ENCODE data around the gene ARMC12. TPM values are rescaled to one million over a fixed set of nuclear protein-coding genes. Genes with fewer than 3 reads are reported as not detected.

Gene ARMC12
- total RNA-seq, 4 donors from 2014 or later: 0.69 to 3.2 (median 1.2) TPM; not detected in 1

- TF ChIP-seq CTCF (IDR thresholded peaks at IDR 0.05): no peak
- no peak for ATAC-seq (ENCODE audit: low FRiP score)
- no peak for DNase-seq (ENCODE audit: low spot score)
These were observed 58.0 kb downstream of the ARMC12 start for GRCh38 chr6:35794536-35795452.

- ATAC-seq (ENCODE audit: low FRiP score) (no peak), DNase-seq (ENCODE audit: low spot score) (no peak)
- TF ChIP-seq CTCF (IDR thresholded peaks at IDR 0.05): no peak
These were observed 58.7 kb downstream of the ARMC12 start for GRCh38 chr6:35795453-35796071.

GRCh38 chr6:35796236-35796635 lies 59.4 kb downstream of the ARMC12 start:
- TF ChIP-seq CTCF (IDR thresholded peaks at IDR 0.05): no peak
- ATAC-seq (ENCODE audit: low FRiP score) (no peak), DNase-seq (ENCODE audit: low spot score) (no peak)

GRCh38 chr6:35797837-35798526 lies 61.1 kb downstream of the ARMC12 start:
- TF ChIP-seq CTCF (IDR thresholded peaks at IDR 0.05): no peak
- DNase-seq (ENCODE audit: low spot score) (no peak), ATAC-seq (ENCODE audit: low FRiP score) (peak; percentile 30)

Other genes starting within 250 kb of the ARMC12 start
- gene TEAD3, start 240.0 kb upstream of the ARMC12 start, total RNA-seq: 10 to 100 TPM in 3 of 4 donors, 1 to 10 TPM in 1; 8.2 to 16.0 (median 14.2) TPM
- gene TULP1, start 224.1 kb upstream of the ARMC12 start, total RNA-seq: under 1 TPM in 1 of 4 donors, not detected in 3; 0.28 TPM
- gene FKBP5, start 48.1 kb upstream of the ARMC12 start, total RNA-seq: 100 to 1,000 TPM; 257 to 722 (median 366) TPM
- not detected for gene CLPSL2, start 39.6 kb downstream of the ARMC12 start, total RNA-seq
- gene CLPSL1, start 44.0 kb downstream of the ARMC12 start, total RNA-seq: not detected
- gene CLPS, start 60.3 kb downstream of the ARMC12 start, total RNA-seq: not detected
- not detected for gene LHFPL5, start 68.3 kb downstream of the ARMC12 start, total RNA-seq
- gene SRPK1, start 184.1 kb downstream of the ARMC12 start, total RNA-seq: 10 to 100 TPM; 31.1 to 66.4 (median 48.6) TPM